Stimulated activated naive B cell treated with anti-CD40 and anti-IgM and Interleukin-4, amounts not matched to agents 10 μg/mL and 1 μg/mL and 100 μg/mL, for 72 hours (primary cell): ENCODE data around the gene TMEM141.
"Not testable (repeated sequence)": the region's sequence is repeated elsewhere in the genome, so short reads cannot be mapped to it uniquely, and the experiment has no call there.

Experiments used
- ATAC-seq, 2 donors: fragments of 150-1000 bp; cut with Tn5 transposase; replicated peaks; 2 replicates each; pipeline ENCODE4 v1.10.0; 2021; ENCODE audit warnings: moderate library complexity in 1 of 2
- DNase-seq: peaks from one replicate; pipeline ENCODE4 v3.0.0; 2021
- H3K27ac Mint-ChIP-seq: one replicate; pipeline ENCODE4 v1.8.0; 2022; ENCODE audit warnings: mild to moderate bottlenecking, mixed read lengths
- H3K27me3 Mint-ChIP-seq, 2 donors: one replicate each; pipeline ENCODE4 v1.8.0; 2022; ENCODE audit warnings: mixed read lengths in 2 of 2
- H3K36me3 Mint-ChIP-seq, 2 donors: one replicate each; pipeline ENCODE4 v1.8.0; 2022; ENCODE audit warnings: mixed read lengths in 2 of 2, mild to moderate bottlenecking in 1 of 2
- H3K4me1 Mint-ChIP-seq, 2 donors: one replicate each; pipeline ENCODE4 v1.8.0; 2022; ENCODE audit warnings: mixed read lengths in 2 of 2, mild to moderate bottlenecking in 1 of 2
- H3K4me3 Mint-ChIP-seq, 2 donors: one replicate each; pipeline ENCODE4 v1.8.0; 2022; ENCODE audit warnings: mild to moderate bottlenecking in 2 of 2, mixed read lengths in 2 of 2, moderate library complexity in 1 of 2
- H3K9me3 Mint-ChIP-seq, 2 donors: one replicate each; pipeline ENCODE4 v1.8.0; 2022; ENCODE audit warnings: mixed read lengths in 2 of 2, mild to moderate bottlenecking in 1 of 2

The TMEM141 gene

GRCh38 chr9:136839229-136840139 is 48.3 kb downstream of the TMEM141 start:
- Mint-ChIP-seq H3K9me3 (no peaks in the 10 kb centered on the region), H3K4me1 (peaks cover 18 to 19% of the 10 kb centered on the region in 2 donors), H3K4me3 (peak overlapping the region; percentile 0 to 43), H3K36me3 (peaks cover 28 to 33% of the 10 kb centered on the region in 2 donors), H3K27ac (peak overlapping the region; percentile 52), H3K27me3 (peaks cover 0 to 11% of the 10 kb centered on the region in 2 donors)
- no peak for DNase-seq
- no peak for ATAC-seq

DNA sequence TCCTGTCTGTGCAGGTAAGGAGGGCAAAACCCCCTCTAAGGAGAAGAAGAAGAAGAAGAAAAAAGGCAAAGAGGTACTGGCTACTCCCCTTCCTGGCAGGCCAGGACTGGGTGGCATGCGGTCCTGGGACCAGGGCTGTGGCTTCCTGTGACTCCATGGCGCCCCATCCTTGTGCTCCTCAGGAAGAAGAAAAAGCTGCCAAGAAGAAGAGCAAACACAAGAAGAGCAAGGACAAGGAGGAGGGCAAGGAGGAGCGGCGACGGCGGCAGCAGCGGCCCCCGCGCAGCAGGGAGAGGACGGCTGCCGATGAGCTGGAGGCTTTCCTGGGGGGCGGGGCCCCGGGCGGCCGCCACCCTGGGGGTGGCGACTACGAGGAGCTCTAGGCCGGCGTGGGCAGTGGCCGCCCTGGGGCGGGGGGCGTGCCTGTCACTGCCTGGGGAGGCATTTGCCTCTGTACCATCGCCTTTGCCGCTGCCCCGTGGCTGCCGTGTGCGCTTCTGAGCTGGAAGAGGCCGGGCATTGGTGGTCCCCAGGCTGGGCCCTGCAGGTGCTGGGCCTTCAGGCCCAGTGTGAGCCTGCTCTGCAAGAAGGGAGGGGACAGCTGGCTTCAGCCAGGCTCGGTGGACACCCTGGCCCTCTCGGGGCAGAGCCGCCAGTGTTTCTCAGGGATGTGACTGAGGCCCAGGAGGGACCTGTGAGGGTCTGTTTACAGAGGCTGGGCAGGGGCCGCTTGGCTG is 49.2 kb downstream of the TMEM141 start:
- Mint-ChIP-seq H3K36me3 (peaks cover 26 to 30% of the 10 kb centered on the region in 2 donors), H3K4me3 (peak overlapping the region; percentile 0 to 43), H3K9me3 (no peaks in the 10 kb centered on the region), H3K27ac (peak overlapping the region; percentile 52), H3K27me3 (peaks cover 0 to 11% of the 10 kb centered on the region in 2 donors), H3K4me1 (peaks cover 18 to 19% of the 10 kb centered on the region in 2 donors)
- ATAC-seq (no peak), DNase-seq (no peak)

DNA sequence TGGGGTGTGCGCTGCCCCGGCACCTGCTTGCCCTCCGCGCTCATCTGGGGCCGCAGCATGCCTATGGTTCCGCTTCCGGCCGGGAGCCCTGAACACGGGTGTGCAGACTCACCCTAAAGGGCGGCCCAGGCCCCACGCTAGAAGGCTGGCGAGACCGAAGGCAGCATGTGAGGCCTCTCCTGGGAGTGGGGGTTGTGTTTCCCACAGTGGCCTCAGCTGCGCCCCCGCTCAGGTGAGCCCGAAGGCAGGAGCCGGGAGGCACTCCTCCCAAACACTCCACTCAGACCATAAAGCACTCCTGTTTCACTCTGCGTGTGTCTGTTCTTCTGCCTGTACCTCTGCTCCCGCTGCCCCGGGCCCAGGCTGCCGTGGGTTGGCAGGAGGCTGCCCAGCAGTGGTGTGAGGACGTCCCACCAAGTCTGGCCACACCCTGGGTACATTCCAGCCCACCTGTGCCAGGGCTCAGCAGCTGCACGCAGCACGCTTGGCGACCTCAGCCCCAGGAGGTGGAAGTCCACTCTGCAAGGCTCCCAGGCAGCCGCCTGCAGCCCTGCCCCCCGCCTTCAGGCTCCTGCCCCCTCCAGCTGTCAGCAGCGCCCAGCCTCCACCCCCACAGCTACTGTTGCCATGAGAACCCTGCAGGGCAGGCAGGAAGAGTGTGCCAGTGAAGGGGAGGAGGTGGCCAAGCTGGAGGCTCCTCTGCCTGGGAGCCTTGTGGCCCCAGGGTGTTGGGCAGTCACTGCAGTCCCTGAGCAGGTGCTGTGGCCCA is 49.9 kb downstream of the TMEM141 start:
- Mint-ChIP-seq H3K27ac (peak overlapping the region; percentile 20), H3K27me3 (peaks cover 0 to 12% of the 10 kb centered on the region in 2 donors), H3K4me1 (peaks cover 18 to 19% of the 10 kb centered on the region in 2 donors), H3K9me3 (no peaks in the 10 kb centered on the region), H3K4me3 (peak overlapping the region in 1 of 2 donors; percentile 4), H3K36me3 (peaks cover 26 to 27% of the 10 kb centered on the region in 2 donors)
- ATAC-seq, result no peak
- no peak for DNase-seq

- H3K4me1 Mint-ChIP-seq, result peaks cover 20 to 24% of the 10 kb centered on the region in 2 donors
- H3K27me3 Mint-ChIP-seq, result peaks cover 4 to 18% of the 10 kb centered on the region in 2 donors
- peaks cover 26 to 30% of the 10 kb centered on the region in 2 donors for H3K36me3 Mint-ChIP-seq
- not testable (repeated sequence) for H3K9me3 Mint-ChIP-seq, ATAC-seq, DNase-seq, H3K27ac Mint-ChIP-seq
- H3K4me3 Mint-ChIP-seq, result peak overlapping the region; percentile 4 to 97
These were observed 50.7 kb downstream of the TMEM141 start for GRCh38 chr9:136841646-136842379.

- Mint-ChIP-seq H3K4me1 (peaks cover 24 to 30% of the 10 kb centered on the region in 2 donors), H3K27ac (peak within 1 kb of the TSS; percentile 89), H3K4me3 (peak within 1 kb of the TSS; percentile 88 to 97), H3K27me3 (peaks cover 4 to 23% of the 10 kb centered on the region in 2 donors), H3K36me3 (peaks cover 26 to 31% of the 10 kb centered on the region in 2 donors)
- H3K9me3 Mint-ChIP-seq, result not testable (repeated sequence)
- ATAC-seq, result peak; percentile 89 to 93
- peak; percentile 77 for DNase-seq
These were observed 51.3 kb downstream of the TMEM141 start, which contains the start of gene AJM1 for GRCh38 chr9:136842380-136842948. Gene AJM1 (plus strand): TSS chr9:136842478. CDS start chr9:136844415, 1,937 bp downstream.
